Measurements from ENCODE around the gene PLA2G2F.

DNA sequence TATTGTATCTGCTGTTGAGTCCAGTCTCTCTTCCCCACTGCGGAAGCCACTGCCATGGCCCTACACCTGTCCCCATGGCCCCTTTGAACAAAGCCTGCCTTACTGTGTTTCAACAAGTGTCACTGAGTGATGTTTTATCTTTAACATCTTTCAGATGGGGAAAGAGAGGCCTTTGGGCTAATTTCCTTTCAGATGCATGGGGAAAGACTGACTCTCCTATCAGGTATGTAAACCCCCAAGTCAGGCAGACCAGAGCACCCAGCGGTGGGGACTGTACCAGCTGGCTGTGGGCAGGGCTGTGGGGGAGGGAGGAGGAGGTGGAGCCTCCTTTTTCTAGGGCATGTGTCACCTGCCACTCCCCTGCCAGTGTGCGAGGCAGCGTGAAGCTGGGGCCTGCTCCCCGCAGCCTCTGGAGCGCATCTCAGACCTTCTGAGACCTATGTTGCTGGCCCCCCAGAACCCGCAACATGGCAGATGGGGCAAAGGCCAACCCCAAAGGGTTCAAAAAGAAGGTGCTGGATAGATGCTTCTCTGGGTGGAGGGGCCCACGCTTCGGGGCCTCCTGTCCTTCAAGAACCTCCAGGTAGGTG is at the start of gene PLA2G2F:
- TF ChIP-seq, protein P1, sequence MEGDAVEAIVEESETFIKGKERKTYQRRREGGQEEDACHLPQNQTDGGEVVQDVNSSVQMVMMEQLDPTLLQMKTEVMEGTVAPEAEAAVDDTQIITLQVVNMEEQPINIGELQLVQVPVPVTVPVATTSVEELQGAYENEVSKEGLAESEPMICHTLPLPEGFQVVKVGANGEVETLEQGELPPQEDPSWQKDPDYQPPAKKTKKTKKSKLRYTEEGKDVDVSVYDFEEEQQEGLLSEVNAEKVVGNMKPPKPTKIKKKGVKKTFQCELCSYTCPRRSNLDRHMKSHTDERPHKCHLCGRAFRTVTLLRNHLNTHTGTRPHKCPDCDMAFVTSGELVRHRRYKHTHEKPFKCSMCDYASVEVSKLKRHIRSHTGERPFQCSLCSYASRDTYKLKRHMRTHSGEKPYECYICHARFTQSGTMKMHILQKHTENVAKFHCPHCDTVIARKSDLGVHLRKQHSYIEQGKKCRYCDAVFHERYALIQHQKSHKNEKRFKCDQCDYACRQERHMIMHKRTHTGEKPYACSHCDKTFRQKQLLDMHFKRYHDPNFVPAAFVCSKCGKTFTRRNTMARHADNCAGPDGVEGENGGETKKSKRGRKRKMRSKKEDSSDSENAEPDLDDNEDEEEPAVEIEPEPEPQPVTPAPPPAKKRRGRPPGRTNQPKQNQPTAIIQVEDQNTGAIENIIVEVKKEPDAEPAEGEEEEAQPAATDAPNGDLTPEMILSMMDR (conservative IDR thresholded peaks at IDR 0.05; ENCODE audit: low read depth, low read length): no peak
- TF ChIP-seq EZH2 (IDR thresholded peaks at IDR 0.05; ENCODE audit: borderline replicate concordance, low read depth, low read length, poor library complexity, severe bottlenecking): no peak
